H1 (cell line): ENCODE measurements around the gene CCDC137. TPM values are rescaled to one million over a fixed set of nuclear protein-coding genes. Genes with fewer than 3 reads are reported as not detected.

Experiments used
- CTCF ChIA-PET: fragments of 300-600 bp; sonication (Branson Sonifier 250); formaldehyde crosslinking; loops from one replicate; lab custom pipeline; 2021; ENCODE audit not compliant: partially characterized antibody; lab: Charles Lee
- POLR2A ChIA-PET: fragments of 300-600 bp; sonication (Branson Sonifier 250); formaldehyde crosslinking; loops from one replicate; lab custom pipeline; 2021; ENCODE audit warnings: inconsistent platforms; ENCODE audit not compliant: partially characterized antibody; lab: Charles Lee
- DNase-seq, 2 experiments: peaks; one replicate each; pipeline versions ENCODE4 v3.0.0 to v3.0.0-alpha.2; 2010 to 2022; ENCODE audit warnings: low spot score in 2 of 2, low read depth in 1 of 2, mixed read lengths in 1 of 2
- FAIRE-seq: peaks from 2 replicates; lab custom pipeline; 2011; peaks lifted over from hg19 to GRCh38; lab: Jason Lieb, UNC
- H2AFZ ChIP-seq: 2 replicates; pipeline ENCODE4 v1.8.1; 2012; ENCODE audit warnings: low read length, inconsistent platforms
- H2AK5ac ChIP-seq: 2 replicates; pipeline ENCODE4 v1.6.1; 2013; ENCODE audit warnings: low read depth, low read length
- H2BK120ac ChIP-seq: replicated peaks from 2 replicates; pipeline ENCODE3; 2013; ENCODE audit warnings: low read depth, low read length, inconsistent platforms
- H2BK12ac ChIP-seq: 2 replicates; pipeline ENCODE4 v1.6.1; 2013; ENCODE audit warnings: low read depth, low read length
- H2BK15ac ChIP-seq: 2 replicates; pipeline ENCODE4 v1.6.1; 2013; ENCODE audit warnings: low read length
- H2BK20ac ChIP-seq: 2 replicates; pipeline ENCODE4 v1.6.1; 2013; ENCODE audit warnings: low read length
- H2BK5ac ChIP-seq: 2 replicates; pipeline ENCODE4 v1.6.1; 2013; ENCODE audit warnings: low read depth, low read length
- H3K14ac ChIP-seq: 2 replicates; pipeline ENCODE4 v1.6.1; 2013; ENCODE audit warnings: inconsistent platforms; ENCODE audit not compliant: insufficient read length
- H3K18ac ChIP-seq: 2 replicates; pipeline ENCODE4 v1.6.1; 2013; ENCODE audit warnings: low read length; ENCODE audit errors: extremely low read depth
- H3K23ac ChIP-seq: 2 replicates; pipeline ENCODE4 v1.6.1; 2013; ENCODE audit warnings: inconsistent platforms; ENCODE audit not compliant: insufficient read length
- H3K23me2 ChIP-seq: 2 replicates; pipeline ENCODE4 v1.6.1; 2013; ENCODE audit warnings: low read depth, low read length
- H3K27ac ChIP-seq: 2 replicates; pipeline ENCODE4 v1.6.1; 2011; ENCODE audit warnings: low read depth, low read length, inconsistent platforms
- H3K27me3 ChIP-seq, 4 experiments: replicated peaks in 1 of 4; 1 replicate in 1 of 4; 2 replicates in 3 of 4; pipeline versions ENCODE4 v1.6.1 to v1.8.1; 2011 to 2013; ENCODE audit warnings: low read length in 3 of 4, mild to moderate bottlenecking in 3 of 4, inconsistent platforms in 2 of 4, mixed read lengths in 2 of 4, moderate library complexity in 1 of 4; ENCODE audit not compliant: control insufficient read depth in 3 of 4, insufficient read depth in 3 of 4; ENCODE audit errors: extremely low read depth in 1 of 4
- H3K36me3 ChIP-seq, 4 experiments: 2 replicates each; pipeline versions ENCODE4 v1.6.1 to v1.8.1; 2011 to 2013; ENCODE audit warnings: mild to moderate bottlenecking in 4 of 4, low read length in 3 of 4, moderate library complexity in 2 of 4, control low read depth in 1 of 4, inconsistent platforms in 1 of 4; ENCODE audit not compliant: insufficient read depth in 4 of 4, control insufficient read depth in 2 of 4
- H3K4ac ChIP-seq: replicated peaks from 2 replicates; pipeline ENCODE3; 2013; ENCODE audit warnings: low read length, low read depth, mixed read lengths, inconsistent platforms; ENCODE audit not compliant: insufficient read length
- H3K4me1 ChIP-seq, 4 experiments: replicated peaks in 1 of 4; 1 replicate in 1 of 4; 2 replicates in 3 of 4; pipeline versions ENCODE4 v1.6.1 to v1.8.1; 2011 to 2013; ENCODE audit warnings: low read length in 3 of 4, inconsistent platforms in 2 of 4, mixed read lengths in 1 of 4; ENCODE audit not compliant: insufficient read depth in 4 of 4, control insufficient read depth in 3 of 4
- H3K4me2 ChIP-seq, 2 experiments: 2 replicates each; pipeline versions ENCODE4 v1.6.1 to v1.8.1; 2011 to 2013; ENCODE audit warnings: low read depth in 2 of 2, low read length in 2 of 2, control low read depth in 1 of 2, inconsistent platforms in 1 of 2, mild to moderate bottlenecking in 1 of 2; ENCODE audit not compliant: insufficient read depth in 1 of 2
- H3K4me3 ChIP-seq, 4 experiments: fragments of 200-600, 300-600 bp in 1 of 4; sonication (generic), shearing (Covaris generic), sonication (Bioruptor Twin) in 1 of 4; 2 replicates each; pipeline versions ENCODE4 v1.5.1 to v1.8.1; 2011 to 2016; ENCODE audit warnings: low read length in 4 of 4, low read depth in 3 of 4, control low read depth in 2 of 4, inconsistent platforms in 2 of 4, mild to moderate bottlenecking in 2 of 4, mixed read lengths in 1 of 4, moderate library complexity in 1 of 4; ENCODE audit not compliant: insufficient read depth in 2 of 4; ENCODE audit errors: extremely low read depth in 1 of 4
- H3K56ac ChIP-seq: replicated peaks from 2 replicates; pipeline ENCODE3; 2013; ENCODE audit warnings: low read depth, mild to moderate bottlenecking, mixed read lengths, low read length, inconsistent platforms; ENCODE audit not compliant: insufficient read length
- H3K79me1 ChIP-seq: 2 replicates; pipeline ENCODE4 v1.6.1; 2013; ENCODE audit warnings: low read depth, low read length, control low read depth
- H3K79me2 ChIP-seq, 2 experiments: 2 replicates each; pipeline versions ENCODE4 v1.6.1 to v1.8.1; 2012 to 2013; ENCODE audit warnings: low read length in 2 of 2, mild to moderate bottlenecking in 2 of 2, inconsistent platforms in 1 of 2; ENCODE audit not compliant: insufficient read depth in 2 of 2, control insufficient read depth in 1 of 2
- H3K9ac ChIP-seq, 4 experiments: replicated peaks in 1 of 4; 1 replicate in 1 of 4; 2 replicates in 3 of 4; pipeline versions ENCODE4 v1.6.1 to v1.8.1; 2011 to 2013; ENCODE audit warnings: low read depth in 3 of 4, low read length in 3 of 4, control low read depth in 2 of 4, mild to moderate bottlenecking in 2 of 4, moderate library complexity in 2 of 4, inconsistent platforms in 1 of 4; ENCODE audit errors: extremely low read depth in 1 of 4
- H3K9me3 ChIP-seq, 2 experiments: 2 replicates each; pipeline versions ENCODE4 v1.6.1 to v1.8.1; 2012 to 2013; ENCODE audit warnings: mild to moderate bottlenecking in 2 of 2, moderate library complexity in 2 of 2, control low read depth in 1 of 2, inconsistent platforms in 1 of 2, low read depth in 1 of 2, low read length in 1 of 2, mixed read lengths in 1 of 2; ENCODE audit not compliant: insufficient read depth in 2 of 2
- H4K20me1 ChIP-seq, 2 experiments: replicated peaks in 1 of 2; 2 replicates each; pipeline versions ENCODE3 to v1.8.1; 2011 to 2013; ENCODE audit warnings: inconsistent platforms in 2 of 2, low read length in 2 of 2, mild to moderate bottlenecking in 1 of 2; ENCODE audit not compliant: insufficient read depth in 2 of 2, control insufficient read depth in 1 of 2
- H4K5ac ChIP-seq: 2 replicates; pipeline ENCODE4 v1.6.1; 2013; ENCODE audit warnings: low read length, low read depth, mixed read lengths, inconsistent platforms; ENCODE audit not compliant: insufficient read length
- H4K8ac ChIP-seq: 2 replicates; pipeline ENCODE4 v1.8.0; 2013; ENCODE audit warnings: mild to moderate bottlenecking, moderate library complexity, low read length, inconsistent platforms; ENCODE audit not compliant: insufficient read depth; ENCODE audit errors: extremely low read depth
- H4K91ac ChIP-seq: replicated peaks from 2 replicates; pipeline ENCODE3; 2013; ENCODE audit warnings: low read length, mixed read lengths, inconsistent platforms; ENCODE audit not compliant: insufficient read length
- RAD21 ChIP-seq, 2 experiments: IDR thresholded peaks in 1 of 2; conservative IDR thresholded peaks in 1 of 2; 2 replicates each; pipeline ENCODE4 v1.6.1; 2011; ENCODE audit warnings: low read depth in 2 of 2, low read length in 2 of 2, improper control_type of control experiment in 1 of 2, inconsistent platforms in 1 of 2, mild to moderate bottlenecking in 1 of 2, moderate library complexity in 1 of 2
- WGBS, 2 experiments: shearing (Covaris generic) in 1 of 2; methylation state at CpG; one replicate each; pipeline versions ENCODE4 v1.1.6 to v1.1.7; 2013 to 2015; ENCODE audit warnings: low lambda C conversion rate in 2 of 2, mixed read lengths in 2 of 2, inconsistent platforms in 1 of 2, low coverage in 1 of 2, missing lambda C conversion rate in 1 of 2; ENCODE audit not compliant: insufficient replicate concordance in 2 of 2, insufficient coverage in 1 of 2, insufficient read length in 1 of 2; ENCODE audit errors: extremely low coverage in 1 of 2, missing lambda C conversion rate in 1 of 2; 5-methylcytosine and 5-hydroxymethylcytosine counted together
- polyA plus RNA-seq, 7 experiments: library from polyadenylated mRNA; depleted of rRNA in 3 of 7; stranded (reverse) in 5 of 7; unstranded in 2 of 7; fragments of >200 nt in 5 of 7; fragments of 200-250 nt in 2 of 7; gene quantifications; 1 replicate in 5 of 7; 2 replicates in 1 of 7; 4 replicates in 1 of 7; pipeline versions ENCODE4 v1.2.1 to v1.2.3, GENCODE V29; 2011 to 2013; ENCODE audit warnings: missing spikeins in 2 of 7, mixed read lengths in 2 of 7
- total RNA-seq: library from RNA; stranded (reverse); fragmentation: NEBNext Ultra II Directional; extraction: Animal tissue kit (Norgen Biotek cat#: 25700); gene quantifications from 2 replicates; pipeline ENCODE4 v1.2.1, GENCODE V29; 2021

The CCDC137 gene
- total and polyA plus RNA-seq, 2 of the 8 experiments (the other 6 are each of a cell fraction or from before 2014, with no cell fraction given), result 17.6 to 38.6 TPM

- 95% methylated on average over 18 of the region's 18 CpGs; no CpG with 5 or more reads in 1 of the 2 experiments for WGBS, 2 experiments
- H2BK120ac ChIP-seq, result no peak overlapping the region
- H4K5ac ChIP-seq, result no peak overlapping the region
- peaks cover 2% of the 10 kb centered on the region; the same call in 1 of the 2 replicates for H3K79me1 ChIP-seq
- no peak overlapping the region for H3K4me3 ChIP-seq
- H4K20me1 ChIP-seq, result peaks cover 3 to 22% of the 10 kb centered on the region in 2 experiments
- H3K4ac ChIP-seq, result no peak overlapping the region
- no peaks in the 10 kb centered on the region for H3K27me3 ChIP-seq
- H3K18ac ChIP-seq, result no peak overlapping the region
- 0 out of 4 replicates have a peak, but pooled peaks cover 0 to under 1% of the 10 kb centered on the region in 2 experiments for H3K79me2 ChIP-seq
- H3K9ac ChIP-seq, result no peak overlapping the region
- DNase-seq, result no peak
- no peak overlapping the region for H2BK5ac ChIP-seq
- H3K36me3 ChIP-seq, result peaks cover 4 to 66% (median 34%) of the 10 kb centered on the region in 4 experiments; a peak in 6 of 8 replicates
- H2AFZ ChIP-seq, result no peak overlapping the region
- CTCF ChIA-PET, result interaction anchor here (0.7 to 1.4 kb wide), 4 partner anchors 10 to 515 kb away, joined by 3 to 5 read pairs (median 4); no protein-coding TSS in a partner anchor
- FAIRE-seq, result no peak
- no peak overlapping the region for H2BK20ac ChIP-seq
- no peaks in the 10 kb centered on the region for H3K23me2 ChIP-seq
- H2BK15ac ChIP-seq, result no peak overlapping the region
- H4K8ac ChIP-seq, result no peak overlapping the region
- no peak overlapping the region for H2BK12ac ChIP-seq
- no peak overlapping the region for H3K23ac ChIP-seq
- H3K4me2 ChIP-seq, result no peak overlapping the region
- no peak for TF ChIP-seq RAD21 (IDR thresholded peaks at IDR 0.05 in 1 of 2, conservative IDR thresholded peaks at IDR 0.05 in 1 of 2; ENCODE audit: low read depth in 2 of 2, low read length in 2 of 2)
- TF ChIP-seq, all 59 proteins: peak for 0
- Histone ChIP-seq H3K27ac (no peak overlapping the region), H3K56ac (no peak overlapping the region), H3K9me3 (no peaks in the 10 kb centered on the region), H3K4me1 (no peaks in the 10 kb centered on the region), H3K14ac (no peak overlapping the region), H4K91ac (no peak overlapping the region), H2AK5ac (no peak overlapping the region)
- POLR2A ChIA-PET, result interaction anchor here (0.6 to 28.4 kb wide), 5 partner anchors 9 to 48 kb away, joined by 3 to 436 read pairs (median 5); partner anchors contain the start of genes ARL16, HGS, MRPL12 and SLC25A10
These were observed 24.7 kb downstream of the CCDC137 start for GRCh38 chr17:81691196-81691595.
